Activated CD8-positive, alpha-beta memory T cell treated with anti-CD3 and anti-CD28 coated beads, Interleukin-2, amount 50 U/mL, for 48 hours (primary cell): ENCODE data around the gene SLC15A2.

Source experiments
- DNase-seq: peaks from one replicate; pipeline ENCODE4 v3.0.0-alpha.2; 2020

SLC15A2 gene

DNA sequence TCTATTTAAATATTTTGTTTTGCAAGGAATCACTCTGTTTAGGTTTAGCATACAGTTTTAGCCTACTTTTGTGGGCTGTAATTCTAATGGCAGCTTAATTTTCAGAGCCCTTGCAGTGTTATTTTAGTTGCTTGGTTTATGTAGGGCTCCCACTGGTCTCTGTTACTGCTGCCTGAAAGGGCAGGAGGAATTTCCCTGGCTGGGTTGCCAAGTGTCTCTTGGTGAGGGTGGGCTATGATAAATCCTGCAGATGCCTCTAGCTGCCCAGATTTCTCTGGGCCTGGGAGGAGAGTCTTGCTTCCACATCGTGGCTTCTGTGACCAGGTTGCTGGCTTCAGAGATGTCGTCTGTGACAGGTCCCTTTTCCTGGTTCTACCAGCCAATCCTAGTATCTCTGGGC, 91.6 kb downstream of the SLC15A2 start:
- no peak for DNase-seq

DNA sequence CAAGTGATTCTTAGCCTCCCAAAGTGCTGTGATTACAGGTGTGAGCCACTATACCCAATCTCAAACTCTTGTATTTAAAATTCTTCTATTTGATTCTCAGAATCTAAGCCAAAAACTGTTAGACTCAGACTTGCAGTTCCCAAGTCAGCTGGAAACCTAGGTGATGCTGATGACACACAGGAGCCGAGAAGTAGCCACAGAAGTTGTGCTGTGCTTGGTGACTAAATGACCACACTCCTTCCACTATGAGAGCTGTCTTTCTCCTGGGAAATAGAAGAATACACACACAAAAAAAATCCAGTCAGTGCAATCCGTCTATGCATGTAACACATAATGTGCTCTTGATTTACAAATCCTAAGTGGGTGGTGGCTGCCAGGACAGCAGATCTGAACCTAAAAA, 93.9 kb downstream of the SLC15A2 start:
- no peak for DNase-seq

DNA sequence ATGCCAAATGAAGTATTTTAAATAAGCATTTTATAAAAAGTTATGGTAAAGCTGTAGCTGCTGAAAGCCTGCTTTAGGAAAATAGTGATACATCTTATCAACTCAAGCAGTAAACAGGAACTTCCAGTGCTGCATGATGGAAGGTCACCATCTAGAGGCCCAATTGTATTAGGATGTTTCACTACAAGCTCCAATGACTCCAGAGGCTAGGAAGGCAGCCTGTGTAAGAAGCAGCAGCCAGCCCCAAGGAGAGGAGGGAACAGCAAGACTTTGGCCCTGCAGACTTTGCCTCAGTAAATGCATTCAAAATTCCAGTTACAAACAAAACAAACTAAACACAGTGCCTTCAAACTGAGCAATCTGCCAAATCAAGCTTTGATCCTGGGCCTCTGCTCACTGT, 95.7 kb downstream of the SLC15A2 start:
- DNase-seq: no peak

DNA sequence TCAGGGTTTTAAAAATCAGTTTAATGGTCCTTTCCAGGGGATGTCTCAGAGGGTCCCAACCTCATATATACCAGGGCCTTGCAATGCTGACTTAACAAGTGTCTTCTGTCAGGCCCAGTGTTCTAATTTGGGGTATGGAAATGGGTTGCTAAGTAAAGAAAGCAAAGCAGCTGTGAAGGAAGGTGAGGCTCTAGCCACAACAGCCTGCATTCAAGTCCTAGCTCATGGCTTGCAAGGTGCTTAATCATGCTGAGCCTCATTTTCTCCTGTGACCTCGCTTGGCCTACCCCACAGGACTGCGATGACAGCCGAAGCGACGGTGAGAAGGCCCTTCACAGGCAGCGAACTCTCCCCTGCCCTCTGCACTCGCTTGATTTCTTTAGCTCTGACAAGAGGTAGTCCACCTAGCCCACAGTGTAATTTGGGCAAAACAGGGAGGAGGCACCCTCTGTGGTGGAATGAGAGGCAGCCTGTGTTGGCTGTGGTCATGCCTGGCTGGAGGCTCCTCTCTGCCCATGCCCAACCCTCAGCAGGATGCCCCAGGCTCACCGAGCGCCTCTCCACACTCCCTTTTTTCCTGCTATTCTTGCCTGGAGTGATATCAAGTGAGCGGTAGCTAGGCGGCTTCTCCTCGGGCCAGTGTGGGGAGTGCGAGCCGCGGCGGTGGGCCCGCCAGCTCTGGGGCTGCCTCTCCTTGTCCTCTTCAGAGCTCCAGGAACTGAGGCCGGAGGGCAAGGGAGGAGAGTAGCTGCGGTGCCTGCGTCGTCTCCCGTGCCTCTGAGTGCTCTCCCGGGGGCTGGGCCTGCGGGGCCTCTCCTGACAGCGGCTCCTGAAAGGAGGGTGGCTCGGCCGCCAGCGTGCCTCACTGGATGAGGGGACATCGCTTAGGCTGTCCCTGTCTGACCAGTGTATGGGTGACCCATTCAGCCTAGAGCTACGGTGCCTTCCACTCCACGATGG, 98.7 kb downstream of the SLC15A2 start:
- no peak for DNase-seq
